Heart right ventricle (tissue), 16 donors: ENCODE measurements around the gene RMI2. TPM values are rescaled to one million over a fixed set of nuclear protein-coding genes. Genes with fewer than 3 reads are reported as not detected.

Source experiments
- ATAC-seq, 8 donors: fragments of 200-7000 bp; cut with Tn5 transposase; one replicate each; pipeline ENCODE4 v1.9.1; 2020; ENCODE audit warnings: mild to moderate bottlenecking in 8 of 8, moderate library complexity in 8 of 8, moderate number of reproducible peaks in 1 of 8
- DNase-seq, 2 donors: peaks; one replicate each; pipeline ENCODE4 v3.0.0-alpha.2; 2020
- H3K27ac ChIP-seq, 10 donors: fragments of 200-600 bp; sonication (generic) in 2 of 10; one replicate each; pipeline versions ENCODE4 v1.5.0 to v1.8.0; 2020 to 2022; ENCODE audit warnings: mild to moderate bottlenecking in 3 of 10
- H3K27me3 ChIP-seq, 7 donors: fragments of 200-600 bp; one replicate each; pipeline ENCODE4 v1.8.0; 2021 to 2022; ENCODE audit warnings: mild to moderate bottlenecking in 2 of 7
- H3K36me3 ChIP-seq, 9 donors: fragments of 200-600 bp; sonication (generic) in 1 of 9; one replicate each; pipeline versions ENCODE4 v1.5.0 to v1.8.0; 2020 to 2022; ENCODE audit warnings: mild to moderate bottlenecking in 2 of 9
- H3K4me1 ChIP-seq, 9 donors: fragments of 200-600 bp; sonication (generic) in 1 of 9; one replicate each; pipeline versions ENCODE4 v1.5.0 to v1.8.0; 2020 to 2022; ENCODE audit warnings: mild to moderate bottlenecking in 4 of 9
- H3K4me3 ChIP-seq, 10 donors: fragments of 200-600 bp; sonication (generic) in 2 of 10; one replicate each; pipeline versions ENCODE4 v1.5.0 to v1.8.0; 2020 to 2022; ENCODE audit warnings: mild to moderate bottlenecking in 7 of 10, moderate library complexity in 2 of 10
- H3K9me3 ChIP-seq, 11 donors: fragments of 200-600 bp in 10 of 11; sonication (generic) in 2 of 11; one replicate each; pipeline versions ENCODE4 v1.5.0 to v1.8.0; 2013 to 2022; ENCODE audit warnings: mild to moderate bottlenecking in 2 of 11, control low read depth in 1 of 11, moderate library complexity in 1 of 11
- WGBS, 2 donors: extraction: QIAGEN DNeasy Blood & Tissue Kit; methylation state at CpG; one replicate each; pipeline ENCODE4 v1.1.7; 2013; ENCODE audit warnings: inconsistent platforms in 1 of 2; 5-methylcytosine and 5-hydroxymethylcytosine counted together
- intact Hi-C, 10 donors: fragments of 100-400 bp; cut with DNase I; formaldehyde crosslinking; loops; one replicate each; pipeline versions ENCODE4 v1.11.1 to v1.14.2; 2022
- polyA plus RNA-seq, 2 donors: library from polyadenylated mRNA; stranded (reverse); fragments of 200-250 nt; gene quantifications; one replicate each; pipeline ENCODE4 v1.2.3, GENCODE V29; 2013
- total RNA-seq, 10 donors: library from RNA; stranded (reverse); fragmentation: NEBNext Ultra II Directional in 3 of 10; extraction: Animal tissue kit (Norgen Biotek cat#: 25700) in 3 of 10; gene quantifications; one replicate each; pipeline versions ENCODE4 v1.2.1 to v1.2.4, GENCODE V29; 2021 to 2023
- TF ChIP-seq, protein P1 (sequence below), 9 donors: fragments of 200-600 bp; sonication (generic) in 2 of 9; IDR thresholded peaks; one replicate each; pipeline versions ENCODE4 v1.5.0 to v1.8.0; 2021 to 2022; ENCODE audit warnings: antibody characterized with exemption in 9 of 9, mild to moderate bottlenecking in 5 of 9, moderate library complexity in 1 of 9
- donor health status: Arrhythmogenic right ventricular cardiomyopathy.
- donor health status: ischemic (EF 13 %, LVEDD 7.1; RV severe dilation, severe dysfunction).
- donor health status: healthy with polysubstance abuse.
- donor health status: DM: no; HTN: yes; CAD: no.
- donor health status: DM: no; HTN: no; CAD: no.
- donor health status: ischemic (EF 25% LVEDD 6.9; RV normal size, moderate dysfunction).
- donor health status: ischemic (EF 25% LVEDD 5.7; RV mildly dilated, moderate dysfunction).
- donor health status: healthy.
- donor health status: DM: yes; HTN: yes; CAD: no.
- donor health status: Ischemic cardiomyopathy.
- donor health status: ischemic (EF 35%, LVEDD 5.7; RV mildly dilated, moderate dysfunction).
- donor health status: nonischemic (EF 11% LVEDD 7.7; RV severe dilation, severe dysfunction).
- donor health status: DM: yes; HTN: yes; CAD: no.
- donor health status: PGD.
- donor health status: ischemic (EF 29% LVEDD 5.4; RV normal size, mild dysfunction).
- donor health status: nonischemic (EF 23%, LVEDD 6.1; RV moderate dilation, normal function).

The RMI2 gene
- total and polyA plus RNA-seq, 12 donors, result 0.22 to 3.8 (median 1.1) TPM

DNA sequence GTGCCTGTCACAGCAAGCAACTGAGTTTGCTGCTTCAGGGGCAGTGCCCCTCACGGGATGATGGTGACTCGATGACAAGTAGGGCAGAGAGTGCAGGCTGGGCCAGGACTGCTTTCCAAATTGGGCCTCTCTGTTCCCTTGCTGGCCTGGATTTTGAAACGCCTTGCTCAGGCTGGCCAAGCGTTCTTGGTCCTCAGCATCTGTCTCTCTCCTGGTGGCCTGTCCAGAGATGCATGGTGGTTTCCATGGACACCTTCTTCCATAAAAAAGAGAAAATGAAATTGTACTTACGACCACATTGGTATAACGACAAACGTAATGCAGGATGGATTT lies 44.7 kb upstream of the RMI2 start:
- Histone ChIP-seq H3K27ac (no peak overlapping the region), H3K4me1 (peaks cover 0 to 20% (median 12%) of the 10 kb centered on the region in 9 donors), H3K36me3 (no peaks in the 10 kb centered on the region), H3K4me3 (no peak overlapping the region), H3K9me3 (peaks cover 0 to 3% (median 0%) of the 10 kb centered on the region in 11 donors), H3K27me3 (no peaks in the 10 kb centered on the region)
- intact Hi-C loops, result no loop called here
- ATAC-seq, result no peak
- TF ChIP-seq, protein P1, sequence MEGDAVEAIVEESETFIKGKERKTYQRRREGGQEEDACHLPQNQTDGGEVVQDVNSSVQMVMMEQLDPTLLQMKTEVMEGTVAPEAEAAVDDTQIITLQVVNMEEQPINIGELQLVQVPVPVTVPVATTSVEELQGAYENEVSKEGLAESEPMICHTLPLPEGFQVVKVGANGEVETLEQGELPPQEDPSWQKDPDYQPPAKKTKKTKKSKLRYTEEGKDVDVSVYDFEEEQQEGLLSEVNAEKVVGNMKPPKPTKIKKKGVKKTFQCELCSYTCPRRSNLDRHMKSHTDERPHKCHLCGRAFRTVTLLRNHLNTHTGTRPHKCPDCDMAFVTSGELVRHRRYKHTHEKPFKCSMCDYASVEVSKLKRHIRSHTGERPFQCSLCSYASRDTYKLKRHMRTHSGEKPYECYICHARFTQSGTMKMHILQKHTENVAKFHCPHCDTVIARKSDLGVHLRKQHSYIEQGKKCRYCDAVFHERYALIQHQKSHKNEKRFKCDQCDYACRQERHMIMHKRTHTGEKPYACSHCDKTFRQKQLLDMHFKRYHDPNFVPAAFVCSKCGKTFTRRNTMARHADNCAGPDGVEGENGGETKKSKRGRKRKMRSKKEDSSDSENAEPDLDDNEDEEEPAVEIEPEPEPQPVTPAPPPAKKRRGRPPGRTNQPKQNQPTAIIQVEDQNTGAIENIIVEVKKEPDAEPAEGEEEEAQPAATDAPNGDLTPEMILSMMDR (IDR thresholded peaks at IDR 0.05), result no peak
- no peak for DNase-seq
- WGBS, 2 donors, result 90 to 94% methylated on average over 7 of the region's 7 CpGs

DNA sequence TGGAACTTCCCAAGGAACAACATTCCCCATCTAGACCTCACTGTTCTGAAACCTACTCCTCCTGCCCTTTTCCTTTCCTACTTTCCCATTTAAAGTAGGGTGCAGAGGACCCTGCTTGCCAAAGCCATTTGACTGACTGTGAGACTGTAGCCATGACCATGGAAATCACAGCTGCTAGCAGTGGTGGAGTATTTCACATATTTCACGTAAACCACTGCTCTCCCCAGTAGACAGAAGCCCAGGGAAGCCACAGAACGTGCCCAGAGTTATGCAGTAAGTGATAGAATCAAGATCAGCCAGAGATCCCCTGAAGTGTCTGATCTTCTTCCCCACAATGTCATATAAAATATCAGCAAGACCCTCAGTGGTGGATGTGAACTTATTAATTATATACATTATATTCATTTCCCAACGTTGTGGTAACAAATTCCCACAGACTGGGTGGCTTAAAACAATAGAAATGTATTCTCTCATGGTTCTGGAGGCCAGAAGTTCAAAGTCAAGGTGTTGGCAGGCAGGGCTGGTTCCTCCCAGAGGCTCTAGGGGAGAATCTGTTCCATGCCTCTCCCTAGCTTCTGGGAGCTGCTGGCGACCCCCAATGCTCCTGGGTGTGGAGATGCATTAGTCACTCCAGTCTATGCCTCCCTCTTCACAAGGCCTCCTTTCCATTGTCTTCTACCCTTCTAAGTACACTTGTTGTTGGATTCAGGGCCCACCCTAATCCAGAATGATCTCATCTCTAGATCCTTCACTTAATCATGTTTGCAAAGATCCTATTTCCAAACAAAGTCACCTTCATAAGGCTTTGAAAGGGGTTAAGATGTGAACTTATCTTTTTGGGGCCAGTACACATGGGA lies 43.4 kb upstream of the RMI2 start:
- Histone ChIP-seq H3K9me3 (peaks cover 0 to 3% (median 0%) of the 10 kb centered on the region in 11 donors), H3K27me3 (no peaks in the 10 kb centered on the region), H3K27ac (no peak overlapping the region), H3K4me1 (peaks cover 0 to 14% (median 9%) of the 10 kb centered on the region in 9 donors), H3K4me3 (no peak overlapping the region), H3K36me3 (no peaks in the 10 kb centered on the region)
- intact Hi-C loops, result no loop called here
- 69 to 87% methylated on average over 4 of the region's 4 CpGs for WGBS, 2 donors
- DNase-seq (no peak), ATAC-seq (no peak)
- TF ChIP-seq, protein P1 (IDR thresholded peaks at IDR 0.05), result no peak

DNA sequence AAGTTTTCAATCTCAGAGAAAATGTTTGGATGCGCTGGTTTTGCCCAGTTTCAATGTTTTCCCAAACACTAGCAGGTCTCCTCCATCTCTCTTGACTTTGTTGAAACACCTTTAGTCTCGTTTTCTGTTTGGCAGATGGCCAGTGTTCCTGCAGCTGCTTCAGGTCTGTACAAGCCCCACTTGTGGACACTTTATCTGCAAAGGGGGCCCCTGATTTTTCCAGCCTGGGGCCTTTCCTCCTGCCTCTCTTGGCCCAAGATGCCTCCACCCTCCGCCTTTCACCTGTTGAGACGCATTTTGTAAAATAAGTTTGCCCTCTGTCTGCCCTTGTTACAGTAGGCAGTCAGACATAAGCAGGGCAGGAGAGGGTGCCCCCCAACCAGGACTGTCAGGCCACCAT lies 42.3 kb upstream of the RMI2 start:
- Histone ChIP-seq H3K9me3 (peaks cover 0 to 3% (median 0%) of the 10 kb centered on the region in 11 donors), H3K36me3 (no peaks in the 10 kb centered on the region), H3K4me3 (no peak overlapping the region), H3K27me3 (no peaks in the 10 kb centered on the region), H3K4me1 (peaks cover 0 to 12% (median 0%) of the 10 kb centered on the region in 9 donors), H3K27ac (no peak overlapping the region)
- TF ChIP-seq, protein P1 (IDR thresholded peaks at IDR 0.05), result no peak
- DNase-seq (no peak), ATAC-seq (no peak)
- intact Hi-C loops, result no loop called here
- 55 to 75% methylated on average over 4 of the region's 4 CpGs for WGBS, 2 donors

DNA sequence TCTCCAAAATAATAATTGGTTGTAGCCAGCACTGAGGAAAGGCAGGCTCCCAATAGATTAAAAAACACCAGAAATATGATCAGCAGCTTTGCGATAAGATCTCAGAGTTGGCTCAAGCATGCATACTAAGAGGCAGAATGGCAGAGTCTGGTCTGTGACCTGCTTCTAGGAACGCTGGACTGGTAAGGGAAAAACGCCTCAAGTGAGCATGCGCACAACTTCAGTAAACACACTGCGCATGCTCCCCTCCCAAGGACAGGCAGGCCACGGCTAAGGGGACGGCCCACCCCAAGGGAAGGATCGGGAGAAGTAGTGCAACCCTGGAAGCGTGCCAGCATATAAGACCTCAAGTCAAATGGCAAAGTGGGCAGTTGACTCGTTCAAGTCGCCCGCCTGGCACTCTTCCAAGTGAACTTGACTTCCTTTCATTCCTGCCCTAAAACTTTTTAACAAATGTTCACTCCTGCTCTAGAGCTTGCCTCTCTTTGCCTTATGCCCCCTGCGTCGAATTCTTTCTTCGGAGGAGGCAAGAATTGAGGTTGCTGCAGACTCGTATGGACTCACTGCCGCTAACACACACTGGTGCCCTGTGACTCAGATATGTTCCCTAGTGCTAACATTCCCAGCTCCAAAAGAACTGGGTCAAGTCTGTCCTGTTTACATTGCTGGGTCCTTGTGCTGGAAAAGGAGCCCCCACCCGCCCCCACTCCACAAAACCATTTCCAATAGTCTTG lies 41.7 kb upstream of the RMI2 start:
- no peak for DNase-seq
- H3K36me3 ChIP-seq, result no peaks in the 10 kb centered on the region
- peaks cover 0 to 15% (median 0%) of the 10 kb centered on the region in 9 donors for H3K4me1 ChIP-seq
- no peak overlapping the region for H3K27ac ChIP-seq
- no peak for ATAC-seq
- H3K4me3 ChIP-seq, result no peak overlapping the region
- no peaks in the 10 kb centered on the region for H3K27me3 ChIP-seq
- WGBS, 2 donors, result 71 to 75% methylated on average over 18 of the region's 18 CpGs
- intact Hi-C loops, result no loop called here
- TF ChIP-seq, protein P1 (IDR thresholded peaks at IDR 0.05), result no peak
- peaks cover 0 to 3% (median 0%) of the 10 kb centered on the region in 11 donors for H3K9me3 ChIP-seq
